Esophagus squamous epithelium (tissue), 4 donors: ENCODE measurements around the gene SCD5.

Experiments used
- POLR2A ChIP-seq, 4 donors: fragments of 450-650 bp; IDR thresholded peaks; one replicate each; pipeline ENCODE4 v1.6.1; 2017; ENCODE audit warnings: antibody characterized with exemption in 4 of 4, mild to moderate bottlenecking in 4 of 4, moderate library complexity in 3 of 4
- TF ChIP-seq, protein P1 (sequence below), 6 experiments: fragments of 450-650 bp in 4 of 6; fragments of 200-600 bp in 2 of 6; sonication (generic) in 2 of 6; IDR thresholded peaks; one replicate each; pipeline ENCODE4 v1.5.1; 2016 to 2019; ENCODE audit warnings: antibody characterized with exemption in 6 of 6, mild to moderate bottlenecking in 4 of 6, moderate library complexity in 4 of 6

DNA sequence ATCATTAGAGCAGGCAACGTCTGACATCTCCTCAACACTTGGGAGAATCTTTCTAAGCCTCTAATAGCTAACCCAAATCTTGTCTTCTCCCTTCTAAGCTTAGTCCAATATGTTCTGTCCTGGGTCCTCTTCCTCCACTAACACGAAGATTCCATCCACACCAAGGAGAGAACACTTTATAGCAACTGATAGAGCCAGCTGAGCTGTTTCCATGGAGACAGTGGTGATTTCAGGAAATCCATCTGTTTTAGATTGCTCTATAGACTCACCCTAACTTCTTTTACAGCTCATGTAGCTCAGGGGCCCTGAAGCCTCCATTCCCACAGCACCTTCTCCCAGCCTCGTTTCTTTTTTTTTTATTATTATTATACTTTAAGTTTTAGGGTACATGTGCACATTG is 37.4 kb downstream of the SCD5 start:
- no peak for TF ChIP-seq POLR2A (IDR thresholded peaks at IDR 0.05)
- TF ChIP-seq, protein P1, sequence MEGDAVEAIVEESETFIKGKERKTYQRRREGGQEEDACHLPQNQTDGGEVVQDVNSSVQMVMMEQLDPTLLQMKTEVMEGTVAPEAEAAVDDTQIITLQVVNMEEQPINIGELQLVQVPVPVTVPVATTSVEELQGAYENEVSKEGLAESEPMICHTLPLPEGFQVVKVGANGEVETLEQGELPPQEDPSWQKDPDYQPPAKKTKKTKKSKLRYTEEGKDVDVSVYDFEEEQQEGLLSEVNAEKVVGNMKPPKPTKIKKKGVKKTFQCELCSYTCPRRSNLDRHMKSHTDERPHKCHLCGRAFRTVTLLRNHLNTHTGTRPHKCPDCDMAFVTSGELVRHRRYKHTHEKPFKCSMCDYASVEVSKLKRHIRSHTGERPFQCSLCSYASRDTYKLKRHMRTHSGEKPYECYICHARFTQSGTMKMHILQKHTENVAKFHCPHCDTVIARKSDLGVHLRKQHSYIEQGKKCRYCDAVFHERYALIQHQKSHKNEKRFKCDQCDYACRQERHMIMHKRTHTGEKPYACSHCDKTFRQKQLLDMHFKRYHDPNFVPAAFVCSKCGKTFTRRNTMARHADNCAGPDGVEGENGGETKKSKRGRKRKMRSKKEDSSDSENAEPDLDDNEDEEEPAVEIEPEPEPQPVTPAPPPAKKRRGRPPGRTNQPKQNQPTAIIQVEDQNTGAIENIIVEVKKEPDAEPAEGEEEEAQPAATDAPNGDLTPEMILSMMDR (IDR thresholded peaks at IDR 0.05), result no peak
